Right hindlimb (tissue), 1 donor: ENCODE measurements around the gene BACE1-AS.

Experiments
- DNase-seq: peaks from one replicate; pipeline ENCODE4 v3.0.0-alpha.2; 2018

The BACE1-AS gene

GRCh38 chr11:117327567-117328374 is 36.6 kb downstream of the BACE1-AS start, which contains the start of gene CEP164:
CEP164 (plus strand) TSS chr11:117327854; CDS start chr11:117338587, 10,733 bp downstream.
- peak; percentile 98 for DNase-seq

DNA sequence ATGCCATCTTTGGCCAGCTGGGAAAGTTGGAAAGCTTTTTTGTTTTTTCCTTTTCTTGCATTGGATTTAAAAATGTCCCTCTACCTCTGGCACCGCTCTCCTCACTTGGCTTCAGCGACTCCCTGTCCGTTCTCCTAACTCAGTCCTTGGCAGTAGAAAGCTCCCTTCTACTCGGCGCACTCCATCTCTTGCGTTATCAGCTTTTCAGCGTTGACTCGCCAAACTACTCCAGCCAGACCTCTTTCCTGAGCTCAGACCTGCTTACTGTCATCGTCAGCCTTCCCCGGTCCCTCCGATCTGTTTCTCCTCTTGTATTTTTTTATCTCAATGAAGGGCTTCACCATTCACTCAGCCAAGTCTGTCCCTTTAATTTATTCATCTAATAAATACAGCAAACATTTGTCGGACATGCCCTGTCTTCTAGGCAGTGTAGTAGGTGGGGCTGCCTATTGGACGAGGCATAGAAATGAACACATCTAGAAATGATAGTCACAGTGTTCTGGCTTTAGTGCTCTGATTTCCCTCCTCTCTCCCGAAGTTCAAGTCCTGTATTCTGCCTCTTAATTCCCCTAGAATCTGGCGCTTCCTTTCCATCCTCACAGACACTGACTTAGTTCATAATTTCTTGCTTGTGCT is 37.3 kb downstream of the BACE1-AS start:
- no peak for DNase-seq

GRCh38 chr11:117332843-117333242 is 41.7 kb downstream of the BACE1-AS start:
- DNase-seq = no peak

- DNase-seq = no peak
These were observed 42.8 kb downstream of the BACE1-AS start for GRCh38 chr11:117333917-117334316.

DNA sequence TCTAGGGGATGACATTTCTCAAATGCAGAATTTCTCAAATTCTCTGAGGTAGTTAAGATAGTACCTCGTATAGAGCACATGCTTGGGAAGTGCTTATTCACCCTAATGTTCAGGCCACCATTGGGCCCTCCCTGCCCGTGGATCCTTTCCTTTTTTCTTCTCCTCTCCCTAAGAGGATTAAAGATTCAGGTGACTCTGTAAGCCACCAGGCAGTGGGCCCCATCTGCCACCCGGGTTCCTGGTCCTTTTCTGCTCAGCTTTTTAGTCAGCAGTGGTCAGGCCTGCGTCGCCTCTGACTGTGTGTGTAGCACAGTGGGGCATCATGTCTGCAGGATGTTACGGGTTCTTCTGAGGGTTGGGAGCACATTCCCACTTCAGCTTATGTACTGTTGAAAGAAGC is 43.8 kb downstream of the BACE1-AS start:
- DNase-seq = no peak

GRCh38 chr11:117335399-117335798 is 44.3 kb downstream of the BACE1-AS start:
- no peak for DNase-seq

- DNase-seq = no peak
These were observed 45.9 kb downstream of the BACE1-AS start for GRCh38 chr11:117337076-117337475.
